ENCODE data around the gene PLA2G2F. TPM values are rescaled to one million over a fixed set of nuclear protein-coding genes. Genes with fewer than 3 reads are reported as not detected.

PLA2G2F gene
- total and polyA plus RNA-seq, 2 of the 13 experiments (the other 11 are each of a cell fraction or from before 2014, with no cell fraction given) = not detected

GRCh38 chr1:20179371-20180128, 40.4 kb downstream of the PLA2G2F start:
- ChIA-PET CTCF (ENCODE audit: low intra/inter-chr PET ratio, low total read pairs) (no interaction called here), POLR2A (no interaction called here)
- ATAC-seq = no peak
- Histone ChIP-seq H3K79me2 (ENCODE audit: insufficient read depth, low read length) (no peaks in the 10 kb centered on the region), H4K20me1 (ENCODE audit: insufficient read depth, low read length) (no peaks in the 10 kb centered on the region), H3K4me1 (ENCODE audit: insufficient read depth, low read length) (peaks cover 15% of the 10 kb centered on the region), H3K27me3 (ENCODE audit: control insufficient read depth in 1 of 2, insufficient read depth in 2 of 2, low read length in 2 of 2) (peaks cover 0 to 32% of the 10 kb centered on the region in 2 experiments; a peak in 1 of 5 replicates), H3K4me3 (replicated peaks in 1 of 3; ENCODE audit: insufficient read depth in 1 of 3, low read depth in 2 of 3, low read length in 3 of 3) (no peak overlapping the region), H2AFZ (ENCODE audit: low read length) (no peak overlapping the region), H3K9ac (ENCODE audit: insufficient read depth, low read depth, low read length) (no peak overlapping the region), H3K4me2 (ENCODE audit: low read depth, low read length) (no peak overlapping the region), H3K27ac (ENCODE audit: extremely low read length, insufficient read depth, low read length) (no peak overlapping the region), H3K9me3 (ENCODE audit: low read length) (no peaks in the 10 kb centered on the region), H3K36me3 (replicated peaks in 1 of 2; ENCODE audit: control insufficient read depth in 1 of 2, insufficient read depth in 2 of 2, low read length in 2 of 2) (no peaks in the 10 kb centered on the region)
- no peak for FAIRE-seq
- intact Hi-C loops (cut with micrococcal nuclease; ENCODE audit: unreplicated experiment) (no loop called here), in situ Hi-C loops (cut with HindIII; ENCODE audit: extremely low pct_ligation_motif_present, low pct_unique_long_range_greater_than_20kb) (no loop called here)
- no peak for DNase-seq (ENCODE audit: low spot score)
- TF ChIP-seq RBM39 (IDR thresholded peaks at IDR 0.05; ENCODE audit: low read depth, low read length, poor library complexity, severe bottlenecking) = no peak
- no peak for TF ChIP-seq CCAR2 (optimal IDR thresholded peaks at IDR 0.05; ENCODE audit: low read depth, low read length)
- no peak for TF ChIP-seq HES4 (CRISPR knock-in tag; IDR thresholded peaks at IDR 0.05; ENCODE audit: borderline replicate concordance)
- no peak for TF ChIP-seq ATF5 (CRISPR knock-in tag; IDR thresholded peaks at IDR 0.05; ENCODE audit: low read depth)
- TF ChIP-seq, protein P1, sequence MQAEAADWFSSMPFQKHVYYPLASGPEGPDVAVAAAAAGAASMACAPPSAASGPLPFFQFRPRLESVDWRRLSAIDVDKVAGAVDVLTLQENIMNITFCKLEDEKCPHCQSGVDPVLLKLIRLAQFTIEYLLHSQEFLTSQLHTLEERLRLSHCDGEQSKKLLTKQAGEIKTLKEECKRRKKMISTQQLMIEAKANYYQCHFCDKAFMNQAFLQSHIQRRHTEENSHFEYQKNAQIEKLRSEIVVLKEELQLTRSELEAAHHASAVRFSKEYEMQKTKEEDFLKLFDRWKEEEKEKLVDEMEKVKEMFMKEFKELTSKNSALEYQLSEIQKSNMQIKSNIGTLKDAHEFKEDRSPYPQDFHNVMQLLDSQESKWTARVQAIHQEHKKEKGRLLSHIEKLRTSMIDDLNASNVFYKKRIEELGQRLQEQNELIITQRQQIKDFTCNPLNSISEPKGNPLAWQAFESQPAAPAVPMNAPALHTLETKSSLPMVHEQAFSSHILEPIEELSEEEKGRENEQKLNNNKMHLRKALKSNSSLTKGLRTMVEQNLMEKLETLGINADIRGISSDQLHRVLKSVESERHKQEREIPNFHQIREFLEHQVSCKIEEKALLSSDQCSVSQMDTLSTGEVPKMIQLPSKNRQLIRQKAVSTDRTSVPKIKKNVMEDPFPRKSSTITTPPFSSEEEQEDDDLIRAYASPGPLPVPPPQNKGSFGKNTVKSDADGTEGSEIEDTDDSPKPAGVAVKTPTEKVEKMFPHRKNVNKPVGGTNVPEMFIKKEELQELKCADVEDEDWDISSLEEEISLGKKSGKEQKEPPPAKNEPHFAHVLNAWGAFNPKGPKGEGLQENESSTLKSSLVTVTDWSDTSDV (CRISPR knock-in tag; IDR thresholded peaks at IDR 0.05) = no peak
- TF ChIP-seq ZNF567 (CRISPR knock-in tag; IDR thresholded peaks at IDR 0.05; ENCODE audit: borderline replicate concordance) = no peak
- TF ChIP-seq NFKB2 (CRISPR knock-in tag; IDR thresholded peaks at IDR 0.05; ENCODE audit: borderline replicate concordance) = no peak
- no peak for TF ChIP-seq TFAP4 (IDR thresholded peaks at IDR 0.05; ENCODE audit: borderline replicate concordance, low read depth)
- no peak for TF ChIP-seq THYN1 (CRISPR knock-in tag; IDR thresholded peaks at IDR 0.05; ENCODE audit: borderline replicate concordance, low read depth)
- no peak for TF ChIP-seq ZMYM3 (CRISPR knock-in tag; IDR thresholded peaks at IDR 0.05)
- no peak for TF ChIP-seq ZNF703 (CRISPR knock-in tag; IDR thresholded peaks at IDR 0.05; ENCODE audit: borderline replicate concordance)
- TF ChIP-seq HDAC1 (CRISPR knock-in tag; IDR thresholded peaks at IDR 0.05) = no peak
- no peak for TF ChIP-seq ETV5 (CRISPR knock-in tag; IDR thresholded peaks at IDR 0.05; ENCODE audit: borderline replicate concordance)
- TF ChIP-seq RFX3 (CRISPR knock-in tag; IDR thresholded peaks at IDR 0.05) = no peak
- TF ChIP-seq ZNF431 (CRISPR knock-in tag; IDR thresholded peaks at IDR 0.05; ENCODE audit: borderline replicate concordance, low read depth) = no peak
- TF ChIP-seq, protein P2, sequence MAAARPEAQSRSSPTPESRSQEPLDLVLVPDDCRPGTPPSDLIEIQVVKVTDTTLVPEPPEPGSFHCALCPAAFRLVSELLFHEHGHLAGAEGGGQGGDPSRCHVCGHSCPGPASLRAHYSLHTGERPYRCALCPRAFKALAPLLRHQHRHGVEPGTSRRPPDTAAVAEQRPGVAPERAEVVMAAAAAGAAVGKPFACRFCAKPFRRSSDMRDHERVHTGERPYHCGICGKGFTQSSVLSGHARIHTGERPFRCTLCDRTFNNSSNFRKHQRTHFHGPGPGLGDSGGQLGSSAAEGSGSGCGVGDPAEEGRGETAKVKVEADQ (CRISPR knock-in tag; IDR thresholded peaks at IDR 0.05; ENCODE audit: borderline replicate concordance) = no peak
- WGBS (ENCODE audit: low lambda C conversion rate) = 2% methylated on average over 2 of the region's 2 CpGs
- BruUV-seq (replicated peaks) = no TSS peak
